Fibroblast of the aortic adventitia (primary cell): ENCODE data around the gene MROH7. TPM values are rescaled to one million over a fixed set of nuclear protein-coding genes. Genes with fewer than 3 reads are reported as not detected.

Source experiments
- DNase-seq: peaks from one replicate; pipeline ENCODE4 v3.0.0-alpha.2; 2010; ENCODE audit warnings: low read depth
- H3K4me3 ChIP-seq: 2 replicates; pipeline ENCODE4 v1.5.1; 2011; ENCODE audit warnings: low read depth, mild to moderate bottlenecking, control low read depth, low read length, moderate library complexity
- total RNA-seq: library from RNA; depleted of rRNA; stranded (reverse); fragments of >200 nt; gene quantifications from 2 replicates; pipeline ENCODE4 v1.2.3, GENCODE V29; 2012; ENCODE audit warnings: low replicate concordance
- TF ChIP-seq, protein P1 (sequence below): IDR thresholded peaks from 2 replicates; pipeline ENCODE4 v1.5.1; 2011; ENCODE audit warnings: mild to moderate bottlenecking, low read length, control low read depth, inconsistent platforms; ENCODE audit not compliant: insufficient read depth

The MROH7 gene
- total RNA-seq, 1 donor: 0.27 TPM

DNA sequence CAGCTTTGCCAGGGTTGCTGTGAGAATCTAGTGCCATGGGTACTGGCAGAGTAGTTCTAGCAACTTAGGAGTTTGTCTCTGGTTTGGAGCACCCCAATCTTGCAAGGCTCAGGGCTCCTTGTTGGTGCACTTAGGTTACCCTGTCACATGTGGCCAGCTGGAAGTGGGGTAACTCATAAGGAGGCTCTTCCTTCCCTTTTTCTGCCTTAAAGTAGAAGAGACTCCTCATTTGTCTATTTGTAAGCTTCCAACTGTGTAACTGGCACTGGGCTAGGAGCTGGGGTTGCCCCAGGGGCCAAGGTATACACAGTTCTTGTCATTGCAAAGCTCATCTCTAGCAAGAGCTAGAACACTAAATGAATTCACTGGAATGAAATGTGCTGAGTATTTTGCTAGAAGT is 10.6 kb downstream of the MROH7 start:
- no peak overlapping the region for H3K4me3 ChIP-seq
- no peak for DNase-seq
- TF ChIP-seq, protein P1, sequence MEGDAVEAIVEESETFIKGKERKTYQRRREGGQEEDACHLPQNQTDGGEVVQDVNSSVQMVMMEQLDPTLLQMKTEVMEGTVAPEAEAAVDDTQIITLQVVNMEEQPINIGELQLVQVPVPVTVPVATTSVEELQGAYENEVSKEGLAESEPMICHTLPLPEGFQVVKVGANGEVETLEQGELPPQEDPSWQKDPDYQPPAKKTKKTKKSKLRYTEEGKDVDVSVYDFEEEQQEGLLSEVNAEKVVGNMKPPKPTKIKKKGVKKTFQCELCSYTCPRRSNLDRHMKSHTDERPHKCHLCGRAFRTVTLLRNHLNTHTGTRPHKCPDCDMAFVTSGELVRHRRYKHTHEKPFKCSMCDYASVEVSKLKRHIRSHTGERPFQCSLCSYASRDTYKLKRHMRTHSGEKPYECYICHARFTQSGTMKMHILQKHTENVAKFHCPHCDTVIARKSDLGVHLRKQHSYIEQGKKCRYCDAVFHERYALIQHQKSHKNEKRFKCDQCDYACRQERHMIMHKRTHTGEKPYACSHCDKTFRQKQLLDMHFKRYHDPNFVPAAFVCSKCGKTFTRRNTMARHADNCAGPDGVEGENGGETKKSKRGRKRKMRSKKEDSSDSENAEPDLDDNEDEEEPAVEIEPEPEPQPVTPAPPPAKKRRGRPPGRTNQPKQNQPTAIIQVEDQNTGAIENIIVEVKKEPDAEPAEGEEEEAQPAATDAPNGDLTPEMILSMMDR: no peak

DNA sequence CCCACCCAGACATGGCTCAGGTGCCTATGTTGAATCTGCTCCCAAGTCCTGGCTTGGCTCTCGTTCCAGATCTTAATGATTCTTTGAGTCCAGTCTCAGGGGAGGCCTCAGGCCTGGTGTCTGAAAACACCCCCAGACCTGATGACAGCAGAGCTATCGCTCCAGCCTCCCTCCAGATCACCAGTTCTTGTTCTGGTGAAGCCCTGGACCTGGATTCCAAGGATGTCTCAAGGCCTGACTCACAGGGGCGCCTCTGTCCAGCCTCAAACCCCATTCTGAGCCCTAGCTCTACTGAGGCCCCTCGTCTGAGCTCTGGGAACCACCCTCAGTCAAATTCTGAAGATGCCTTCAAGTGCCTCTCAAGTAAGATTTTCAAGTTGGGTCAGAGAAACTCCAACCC is 11.4 kb downstream of the MROH7 start:
- TF ChIP-seq, protein P1: no peak
- DNase-seq: no peak
- H3K4me3 ChIP-seq: no peak overlapping the region

DNA sequence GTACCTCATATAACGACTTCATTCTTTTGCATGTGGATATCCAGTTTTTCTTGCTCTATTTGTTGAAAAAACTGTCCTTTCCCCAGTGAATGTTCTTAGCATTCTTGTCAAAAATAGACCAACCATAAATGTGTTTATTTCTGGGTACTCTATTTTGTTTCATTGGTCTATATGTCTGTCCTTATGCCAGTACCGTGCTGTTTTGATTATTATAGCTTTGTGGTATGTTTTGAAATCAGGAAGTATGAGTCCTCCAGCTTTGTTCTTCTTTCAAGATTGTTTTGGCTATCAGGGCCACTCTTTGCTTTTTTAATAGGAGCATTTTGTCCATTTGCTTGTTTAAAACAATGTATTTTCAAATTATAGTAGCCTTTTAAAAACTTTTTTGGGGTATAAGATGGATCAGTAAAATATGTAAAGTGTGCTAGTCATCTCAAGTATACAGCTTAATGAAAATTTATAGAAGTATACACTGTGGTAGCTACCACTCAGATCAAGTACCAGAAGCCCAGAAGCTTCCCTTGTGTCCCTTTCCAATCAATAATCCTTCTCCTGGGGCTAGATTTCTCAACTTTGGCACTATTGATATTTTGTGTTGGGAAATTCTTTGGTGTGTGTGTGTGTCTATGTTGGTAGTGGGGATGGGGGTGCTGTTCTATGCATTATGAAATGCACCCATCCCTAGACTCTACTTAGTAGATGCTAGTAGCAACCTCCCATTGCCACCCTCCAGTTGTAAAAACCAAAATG is 16.8 kb downstream of the MROH7 start:
- DNase-seq: no peak
- H3K4me3 ChIP-seq: no peak overlapping the region
- TF ChIP-seq, protein P1: no peak

DNA sequence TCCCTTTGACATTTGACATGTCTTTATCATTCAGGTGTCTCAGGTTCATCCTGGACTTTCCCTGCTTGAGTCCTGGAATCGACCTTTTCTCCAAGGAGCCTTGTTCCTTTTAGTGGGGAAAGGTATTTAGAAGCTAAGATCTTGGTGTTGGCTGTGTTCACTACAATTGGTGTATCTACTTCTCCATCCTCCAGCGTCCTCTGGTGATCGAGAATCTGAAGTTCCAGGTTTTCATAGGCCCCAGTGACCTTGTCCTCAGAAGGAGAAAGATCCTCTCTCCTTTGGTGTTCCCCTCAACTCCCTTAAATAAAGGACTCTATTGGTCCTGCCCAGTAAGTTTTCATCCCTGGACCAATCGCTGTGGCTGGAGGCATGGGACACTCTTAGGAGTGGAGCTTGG is 22.1 kb downstream of the MROH7 start:
- DNase-seq: no peak
- TF ChIP-seq, protein P1: no peak
- H3K4me3 ChIP-seq: no peak overlapping the region

DNA sequence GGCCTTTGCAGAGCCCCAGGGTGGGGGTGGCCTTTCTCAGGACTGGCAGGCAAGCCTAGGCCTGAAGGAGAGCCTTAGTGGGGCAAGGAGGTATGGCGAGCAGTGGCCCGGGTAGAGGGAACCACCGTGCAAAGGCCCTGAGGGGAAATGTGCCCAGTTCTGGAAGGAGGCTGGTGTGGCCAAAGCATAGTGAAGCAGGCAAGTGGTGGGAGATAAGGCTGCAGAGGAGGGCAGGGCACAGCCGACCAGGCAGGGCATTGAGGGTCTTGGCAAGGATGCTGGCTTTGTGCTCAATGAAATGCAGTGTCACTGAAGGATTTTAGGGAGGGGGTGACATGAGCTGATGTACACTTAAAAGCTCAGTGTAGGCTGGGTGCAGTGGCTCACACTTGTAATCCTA is 22.8 kb downstream of the MROH7 start:
- TF ChIP-seq, protein P1: no peak

DNA sequence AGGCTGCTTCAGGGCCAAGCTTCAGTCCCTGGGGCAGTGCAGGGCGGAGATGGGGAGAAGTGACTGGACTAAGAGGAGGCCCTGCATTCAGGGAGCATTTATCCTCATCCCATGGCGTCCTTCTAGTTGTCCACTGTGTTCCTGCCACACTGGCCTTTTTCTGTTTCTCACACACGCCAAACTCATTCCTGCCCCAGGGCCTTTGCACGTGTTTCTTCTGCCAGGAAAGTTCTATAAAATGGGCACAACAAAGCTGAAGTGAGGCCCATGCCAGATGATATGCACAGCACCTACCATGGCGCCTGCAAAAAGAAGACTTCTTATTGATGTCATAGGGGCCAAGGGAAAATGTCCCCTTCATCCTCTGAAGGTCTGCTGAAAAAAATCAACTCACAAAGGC is 24.3 kb downstream of the MROH7 start:
- TF ChIP-seq, protein P1: no peak
- H3K4me3 ChIP-seq: no peak overlapping the region
- no peak for DNase-seq

More for the DNA sequence above, 22.8 kb downstream of the MROH7 start:
- no peak for DNase-seq
- no peak overlapping the region for H3K4me3 ChIP-seq

DNA sequence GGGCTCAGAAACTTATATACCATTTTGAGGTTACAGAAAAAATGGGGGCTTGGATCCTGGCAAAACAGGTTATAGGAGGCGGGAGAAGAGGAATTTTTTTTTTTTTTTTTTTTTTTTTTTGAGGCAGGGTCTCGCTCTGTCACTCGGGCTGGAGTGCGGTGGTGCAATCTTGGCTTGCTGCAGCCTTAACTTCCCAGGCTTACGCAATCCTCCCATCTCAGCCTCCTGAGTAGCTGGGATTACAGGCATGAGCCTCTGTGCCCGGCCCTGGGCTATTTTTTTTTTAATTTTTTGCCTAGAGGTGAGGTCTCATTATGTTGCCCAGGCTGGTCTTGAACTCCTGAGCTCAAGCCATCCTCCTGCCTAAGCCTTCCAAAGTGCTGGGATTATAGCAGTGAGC is 24.7 kb downstream of the MROH7 start:
- DNase-seq: no peak
- no peak overlapping the region for H3K4me3 ChIP-seq
- TF ChIP-seq, protein P1: no peak
